Fibroblast of lung (primary cell): ENCODE results near the gene ADD2. TPM values are rescaled to one million over a fixed set of nuclear protein-coding genes. Genes with fewer than 3 reads are reported as not detected.

Experiments
- DNase-seq, 2 donors: peaks; one replicate each; pipeline versions ENCODE4 v3.0.0 to v3.0.0-alpha.2; 2010; ENCODE audit warnings: low read depth in 2 of 2
- H2AFZ ChIP-seq: 2 replicates; pipeline ENCODE4 v1.5.1; 2012; ENCODE audit warnings: low read length, control low read depth, inconsistent platforms
- H3K27ac ChIP-seq: 2 replicates; pipeline ENCODE4 v1.5.1; 2011; ENCODE audit warnings: low read length, control low read depth; ENCODE audit not compliant: insufficient read depth
- H3K27me3 ChIP-seq: 2 replicates; pipeline ENCODE4 v1.5.1; 2011; ENCODE audit warnings: mild to moderate bottlenecking, low read length; ENCODE audit not compliant: control insufficient read depth, insufficient read depth
- H3K36me3 ChIP-seq: 2 replicates; pipeline ENCODE4 v1.5.1; 2011; ENCODE audit warnings: low read length; ENCODE audit not compliant: control insufficient read depth, insufficient read depth
- H3K4me1 ChIP-seq: 2 replicates; pipeline ENCODE4 v1.5.1; 2011; ENCODE audit warnings: low read length; ENCODE audit not compliant: control insufficient read depth, insufficient read depth; ENCODE audit errors: extremely low read depth
- H3K4me2 ChIP-seq: 2 replicates; pipeline ENCODE4 v1.5.1; 2011; ENCODE audit warnings: low read length, control low read depth; ENCODE audit not compliant: insufficient read depth; ENCODE audit errors: extremely low read depth
- H3K4me3 ChIP-seq, 4 experiments: fragments of 200-600 bp in 1 of 4; sonication (generic) in 1 of 4; replicated peaks in 1 of 4; 2 replicates each; pipeline ENCODE4 v1.5.1; 2011 to 2016; ENCODE audit warnings: low read length in 4 of 4, low read depth in 3 of 4, mild to moderate bottlenecking in 3 of 4, control low read depth in 2 of 4, inconsistent platforms in 1 of 4, mixed read lengths in 1 of 4; ENCODE audit not compliant: insufficient read depth in 1 of 4; ENCODE audit errors: control extremely low read depth in 1 of 4
- H3K79me2 ChIP-seq: 2 replicates; pipeline ENCODE4 v1.5.1; 2012; ENCODE audit warnings: mild to moderate bottlenecking, low read length, inconsistent platforms; ENCODE audit not compliant: control insufficient read depth, insufficient read depth
- H3K9ac ChIP-seq: 2 replicates; pipeline ENCODE4 v1.5.1; 2011; ENCODE audit warnings: mild to moderate bottlenecking, low read length, control low read depth; ENCODE audit not compliant: insufficient read depth
- H3K9me3 ChIP-seq: 2 replicates; pipeline ENCODE4 v1.5.1; 2012; ENCODE audit warnings: low read depth, low read length; ENCODE audit not compliant: control insufficient read depth, insufficient read depth
- H4K20me1 ChIP-seq: 2 replicates; pipeline ENCODE4 v1.5.1; 2011; ENCODE audit warnings: low read length; ENCODE audit not compliant: control insufficient read depth, insufficient read depth; ENCODE audit errors: extremely low read depth
- EZH2 ChIP-seq: IDR thresholded peaks from 2 replicates; pipeline ENCODE4 v1.5.1; 2012; ENCODE audit warnings: low read length, control low read depth, mild to moderate bottlenecking; ENCODE audit errors: missing control alignments
- polyA plus RNA-seq, 2 donors: library from polyadenylated mRNA; depleted of rRNA in 1 of 2; stranded (reverse) in 1 of 2; unstranded in 1 of 2; fragments of >200 nt; gene quantifications; 2 replicates each; pipeline ENCODE4 v1.2.1, GENCODE V29; 2011 to 2012; ENCODE audit warnings: missing spikeins in 1 of 2
- total RNA-seq: library from RNA; depleted of rRNA; stranded (reverse); fragments of >200 nt; gene quantifications from 2 replicates; pipeline ENCODE4 v1.2.1, GENCODE V29; 2014
- TF ChIP-seq, protein P1 (sequence below), 2 donors: IDR thresholded peaks in 1 of 2; conservative IDR thresholded peaks in 1 of 2; 1 replicate in 1 of 2; 2 replicates in 1 of 2; pipeline ENCODE4 v1.5.1; 2011 to 2012; ENCODE audit warnings: low read length in 2 of 2, control low read depth in 1 of 2, inconsistent platforms in 1 of 2, low read depth in 1 of 2, mild to moderate bottlenecking in 1 of 2

Gene ADD2
- total and polyA plus RNA-seq, 2 donors (not counting 1 experiment from before 2014, with no cell fraction given): 0.22 to 2.5 TPM

GRCh38 chr2:70723286-70723885 lies 44.6 kb downstream of the ADD2 start:
- no peak for TF ChIP-seq EZH2
- TF ChIP-seq, protein P1, sequence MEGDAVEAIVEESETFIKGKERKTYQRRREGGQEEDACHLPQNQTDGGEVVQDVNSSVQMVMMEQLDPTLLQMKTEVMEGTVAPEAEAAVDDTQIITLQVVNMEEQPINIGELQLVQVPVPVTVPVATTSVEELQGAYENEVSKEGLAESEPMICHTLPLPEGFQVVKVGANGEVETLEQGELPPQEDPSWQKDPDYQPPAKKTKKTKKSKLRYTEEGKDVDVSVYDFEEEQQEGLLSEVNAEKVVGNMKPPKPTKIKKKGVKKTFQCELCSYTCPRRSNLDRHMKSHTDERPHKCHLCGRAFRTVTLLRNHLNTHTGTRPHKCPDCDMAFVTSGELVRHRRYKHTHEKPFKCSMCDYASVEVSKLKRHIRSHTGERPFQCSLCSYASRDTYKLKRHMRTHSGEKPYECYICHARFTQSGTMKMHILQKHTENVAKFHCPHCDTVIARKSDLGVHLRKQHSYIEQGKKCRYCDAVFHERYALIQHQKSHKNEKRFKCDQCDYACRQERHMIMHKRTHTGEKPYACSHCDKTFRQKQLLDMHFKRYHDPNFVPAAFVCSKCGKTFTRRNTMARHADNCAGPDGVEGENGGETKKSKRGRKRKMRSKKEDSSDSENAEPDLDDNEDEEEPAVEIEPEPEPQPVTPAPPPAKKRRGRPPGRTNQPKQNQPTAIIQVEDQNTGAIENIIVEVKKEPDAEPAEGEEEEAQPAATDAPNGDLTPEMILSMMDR (conservative IDR thresholded peaks at IDR 0.05 in 1 of 2, IDR thresholded peaks at IDR 0.05 in 1 of 2; ENCODE audit: low read depth in 1 of 2, low read length in 2 of 2): no peak
- H3K4me1 ChIP-seq: no peaks in the 10 kb centered on the region
- H3K79me2 ChIP-seq: no peaks in the 10 kb centered on the region
- no peak overlapping the region for H2AFZ ChIP-seq
- no peak overlapping the region for H3K4me2 ChIP-seq
- no peak overlapping the region for H3K4me3 ChIP-seq
- no peak overlapping the region for H3K27ac ChIP-seq
- H3K27me3 ChIP-seq: no peaks in the 10 kb centered on the region
- no peak for DNase-seq
- H3K9ac ChIP-seq: no peak overlapping the region
- H3K9me3 ChIP-seq: no peaks in the 10 kb centered on the region
- no peaks in the 10 kb centered on the region for H4K20me1 ChIP-seq
- H3K36me3 ChIP-seq: no peaks in the 10 kb centered on the region

DNA sequence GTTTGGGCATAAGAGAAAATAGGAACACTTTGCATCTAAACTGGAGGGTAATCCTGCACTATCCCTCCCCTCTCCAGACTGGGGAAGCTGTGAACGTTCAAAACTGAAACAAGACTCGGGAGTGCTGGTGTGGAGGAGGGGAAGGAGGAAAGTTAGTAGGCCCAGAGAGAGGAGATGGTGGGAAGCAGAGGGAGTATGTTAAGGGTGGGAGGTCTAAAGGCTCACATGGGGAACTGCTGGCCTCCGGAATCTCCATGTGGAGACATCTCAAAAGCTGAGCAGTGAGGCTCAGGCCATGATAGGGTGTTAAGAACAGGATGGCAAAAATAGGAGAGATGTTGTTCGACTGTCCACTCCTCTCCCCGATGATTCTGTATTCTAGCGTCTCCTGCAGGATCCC lies 47.9 kb downstream of the ADD2 start:
- Histone ChIP-seq H3K4me2 (no peak overlapping the region), H3K4me1 (no peaks in the 10 kb centered on the region), H3K4me3 (no peak overlapping the region), H4K20me1 (no peaks in the 10 kb centered on the region), H3K9ac (no peak overlapping the region), H3K27ac (no peak overlapping the region), H3K9me3 (no peaks in the 10 kb centered on the region), H3K79me2 (no peaks in the 10 kb centered on the region), H3K36me3 (no peaks in the 10 kb centered on the region), H3K27me3 (peaks cover 3% of the 10 kb centered on the region), H2AFZ (no peak overlapping the region)
- DNase-seq: no peak
- TF ChIP-seq EZH2: no peak
- TF ChIP-seq, protein P1 (conservative IDR thresholded peaks at IDR 0.05 in 1 of 2, IDR thresholded peaks at IDR 0.05 in 1 of 2; ENCODE audit: low read depth in 1 of 2, low read length in 2 of 2): no peak

GRCh38 chr2:70719231-70719630 lies 48.8 kb downstream of the ADD2 start:
- H3K27ac ChIP-seq: no peak overlapping the region
- no peaks in the 10 kb centered on the region for H3K36me3 ChIP-seq

More at GRCh38 chr2:70719231-70719630, 48.8 kb downstream of the ADD2 start:
- Histone ChIP-seq H3K79me2 (no peaks in the 10 kb centered on the region), H3K9ac (no peak overlapping the region), H4K20me1 (no peaks in the 10 kb centered on the region), H3K27me3 (peaks cover 5% of the 10 kb centered on the region), H3K4me3 (no peak overlapping the region), H3K4me2 (no peak overlapping the region), H2AFZ (no peak overlapping the region), H3K4me1 (no peaks in the 10 kb centered on the region), H3K9me3 (no peaks in the 10 kb centered on the region)
- no peak for DNase-seq
- TF ChIP-seq, protein P1 (conservative IDR thresholded peaks at IDR 0.05 in 1 of 2, IDR thresholded peaks at IDR 0.05 in 1 of 2; ENCODE audit: low read depth in 1 of 2, low read length in 2 of 2): no peak
- TF ChIP-seq EZH2: no peak
